GM12892 (cell line): ENCODE data around the gene MAP3K6.

Experiments used
- DNase-seq: peaks from one replicate; pipeline ENCODE4 v3.0.0; 2011; ENCODE audit not compliant: insufficient read length
- FAIRE-seq: peaks from 2 replicates; lab custom pipeline; 2011; peaks lifted over from hg19 to GRCh38; lab: Jason Lieb, UNC
- POLR2A ChIP-seq: IDR thresholded peaks from 2 replicates; pipeline ENCODE4 v1.6.1; 2011; ENCODE audit warnings: low read depth, low read length, control low read depth
- POLR2AphosphoS5 ChIP-seq: IDR thresholded peaks from 2 replicates; pipeline ENCODE4 v1.6.1; 2011; ENCODE audit warnings: low read depth, low read length, control low read depth
- TAF1 ChIP-seq: IDR thresholded peaks from 2 replicates; pipeline ENCODE4 v1.6.1; 2011; ENCODE audit warnings: low read depth, mild to moderate bottlenecking, control low read depth, low read length, borderline replicate concordance

Gene MAP3K6

DNA sequence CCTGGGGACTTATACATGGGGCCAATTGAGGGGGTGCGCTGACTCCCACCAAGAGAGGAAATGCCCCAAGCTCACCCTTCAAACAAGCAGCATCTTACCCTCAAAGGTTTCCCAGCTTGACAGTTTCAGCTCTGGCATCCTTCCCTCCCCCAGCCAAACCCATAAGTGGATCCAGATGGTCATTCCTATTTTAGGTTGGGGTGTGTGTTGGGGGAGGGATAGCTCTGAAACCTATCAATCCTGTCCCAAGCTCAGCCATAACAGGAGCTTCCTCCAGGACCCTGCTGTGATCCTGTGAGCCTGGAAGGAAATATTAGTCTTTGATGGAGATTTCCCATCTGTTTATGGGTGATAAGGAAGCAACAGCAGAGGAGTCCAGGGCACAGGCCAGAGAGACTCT is 48.2 kb downstream of the MAP3K6 start:
- DNase-seq (no peak), FAIRE-seq (no peak)
- TF ChIP-seq POLR2AphosphoS5 (no peak), POLR2A (no peak), TAF1 (no peak)

DNA sequence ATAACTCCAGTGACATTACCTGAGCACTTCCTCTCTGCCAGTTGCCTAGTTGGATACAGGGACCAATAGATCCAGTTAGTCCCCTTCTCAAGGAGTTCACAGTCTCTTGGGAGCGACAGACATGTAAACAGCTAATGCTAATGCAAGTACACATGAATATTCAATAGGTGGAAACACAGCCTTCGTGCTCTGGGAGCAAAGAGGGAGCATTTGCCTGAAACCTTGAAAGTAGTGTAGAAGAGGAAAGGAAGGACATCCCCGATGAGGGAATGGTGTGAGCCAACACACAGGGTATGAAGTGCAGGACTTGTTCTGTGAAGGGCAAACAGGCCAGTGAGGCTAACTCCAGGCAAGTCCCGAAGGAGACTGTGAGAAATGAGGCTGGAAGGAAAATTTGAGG is 48.6 kb downstream of the MAP3K6 start:
- DNase-seq, result no peak
- no peak for FAIRE-seq
- TF ChIP-seq POLR2A, result no peak
- no peak for TF ChIP-seq POLR2AphosphoS5
- TF ChIP-seq TAF1, result no peak

GRCh38 chr1:27316860-27317259 is 49.9 kb downstream of the MAP3K6 start:
- DNase-seq (no peak), FAIRE-seq (no peak)
- no peak for TF ChIP-seq TAF1

- TF ChIP-seq POLR2AphosphoS5 (no peak), POLR2A (no peak), TAF1 (no peak)
- DNase-seq (no peak), FAIRE-seq (no peak)
Measured at GRCh38 chr1:27314737-27315136, 52.0 kb downstream of the MAP3K6 start.

DNA sequence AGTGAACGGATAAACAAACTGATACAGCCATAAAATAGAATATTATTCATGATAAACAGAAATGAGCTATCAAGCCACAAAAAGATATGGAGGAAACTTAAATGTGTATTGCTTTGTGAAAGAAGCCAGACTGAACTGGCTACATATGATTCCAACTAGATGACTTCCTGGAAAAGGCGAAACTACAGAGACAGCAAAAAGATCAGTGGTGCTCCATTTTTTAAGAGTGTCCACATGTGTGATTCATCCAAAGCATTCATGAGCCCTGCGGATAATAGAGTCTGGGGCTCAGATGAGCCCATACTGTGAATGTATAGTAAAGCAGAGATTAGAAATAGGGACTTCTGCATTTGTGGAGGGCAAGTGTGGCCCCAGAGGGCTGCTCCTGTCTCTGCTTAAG is 52.6 kb downstream of the MAP3K6 start:
- FAIRE-seq (no peak), DNase-seq (no peak)

DNA sequence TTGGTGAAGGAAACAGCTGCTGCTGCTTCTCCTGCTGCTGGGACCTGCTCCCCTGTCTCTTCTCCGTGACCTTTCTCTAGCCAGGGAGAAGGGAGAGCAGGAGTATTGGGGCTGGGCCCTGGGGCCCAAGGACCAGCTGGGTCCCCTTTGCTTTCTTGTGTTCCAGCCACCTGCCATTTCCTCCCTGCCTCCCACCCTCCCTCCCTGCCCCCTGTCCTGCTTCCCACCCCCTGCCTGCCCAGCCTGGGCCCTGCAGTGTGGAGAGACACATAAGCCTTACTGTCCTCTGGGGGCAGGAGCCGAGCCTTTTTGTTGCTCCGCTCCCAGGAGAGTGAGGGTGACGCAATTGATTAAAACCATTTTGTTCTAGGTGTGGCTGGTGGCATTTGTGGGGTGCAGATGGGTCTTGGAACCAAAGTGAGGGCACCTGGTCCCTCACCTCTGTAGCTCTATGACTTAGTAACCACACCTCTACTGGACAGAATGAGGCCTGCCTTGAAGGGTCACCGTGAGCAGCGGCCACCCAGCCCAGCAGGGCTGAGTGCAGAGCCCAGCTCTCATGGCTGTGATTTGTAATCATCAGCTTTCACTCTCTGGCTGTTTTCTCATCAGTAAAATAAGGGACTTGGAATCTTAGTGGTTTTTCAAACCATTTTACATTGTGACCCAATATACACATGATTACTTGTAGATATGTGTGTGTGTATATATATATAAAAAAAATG is 58.7 kb downstream of the MAP3K6 start:
- DNase-seq (no peak), FAIRE-seq (no peak)
- TF ChIP-seq POLR2AphosphoS5, result no peak
- no peak for TF ChIP-seq TAF1
- no peak for TF ChIP-seq POLR2A

More for the DNA sequence above, 52.6 kb downstream of the MAP3K6 start:
- TF ChIP-seq POLR2AphosphoS5, result no peak
- TF ChIP-seq TAF1, result no peak
- TF ChIP-seq POLR2A, result no peak

- DNase-seq, result no peak
- no peak for FAIRE-seq
- TF ChIP-seq POLR2AphosphoS5 (no peak), TAF1 (no peak), POLR2A (no peak)
Measured at GRCh38 chr1:27306892-27307761, 59.6 kb downstream of the MAP3K6 start.

- FAIRE-seq (no peak), DNase-seq (no peak)
- TF ChIP-seq TAF1 (no peak), POLR2A (no peak), POLR2AphosphoS5 (no peak)
Measured at GRCh38 chr1:27306071-27306470, 60.7 kb downstream of the MAP3K6 start.
